OCI-LY7 (cell line): ENCODE results near the gene RARB.

ENCODE experiments used
- CTCF ChIP-seq: fragments of 200-600 bp; sonication (generic); conservative IDR thresholded peaks from 2 replicates; pipeline ENCODE4 v1.5.1; 2014; ENCODE audit warnings: mild to moderate bottlenecking, antibody characterized with exemption, low read length, moderate library complexity, mixed read lengths
- EZH2phosphoT487 ChIP-seq: fragments of 200-600 bp; sonication (generic); IDR thresholded peaks from 2 replicates; pipeline ENCODE4 v1.6.1; 2018; ENCODE audit warnings: low read depth, borderline replicate concordance, mild to moderate bottlenecking, mixed run types, antibody characterized with exemption, low read length, moderate library complexity, mixed read lengths

- TF ChIP-seq CTCF (no peak), EZH2phosphoT487 (no peak)
Observed at GRCh38 chr3:25503898-25504301, 75.8 kb downstream of the RARB start.
